ENCODE measurements around the gene WDR91. TPM values are rescaled to one million over a fixed set of nuclear protein-coding genes. Genes with fewer than 3 reads are reported as not detected.

The WDR91 gene
- total RNA-seq, 1 donor from 2014 or later, result 14.5 TPM

DNA sequence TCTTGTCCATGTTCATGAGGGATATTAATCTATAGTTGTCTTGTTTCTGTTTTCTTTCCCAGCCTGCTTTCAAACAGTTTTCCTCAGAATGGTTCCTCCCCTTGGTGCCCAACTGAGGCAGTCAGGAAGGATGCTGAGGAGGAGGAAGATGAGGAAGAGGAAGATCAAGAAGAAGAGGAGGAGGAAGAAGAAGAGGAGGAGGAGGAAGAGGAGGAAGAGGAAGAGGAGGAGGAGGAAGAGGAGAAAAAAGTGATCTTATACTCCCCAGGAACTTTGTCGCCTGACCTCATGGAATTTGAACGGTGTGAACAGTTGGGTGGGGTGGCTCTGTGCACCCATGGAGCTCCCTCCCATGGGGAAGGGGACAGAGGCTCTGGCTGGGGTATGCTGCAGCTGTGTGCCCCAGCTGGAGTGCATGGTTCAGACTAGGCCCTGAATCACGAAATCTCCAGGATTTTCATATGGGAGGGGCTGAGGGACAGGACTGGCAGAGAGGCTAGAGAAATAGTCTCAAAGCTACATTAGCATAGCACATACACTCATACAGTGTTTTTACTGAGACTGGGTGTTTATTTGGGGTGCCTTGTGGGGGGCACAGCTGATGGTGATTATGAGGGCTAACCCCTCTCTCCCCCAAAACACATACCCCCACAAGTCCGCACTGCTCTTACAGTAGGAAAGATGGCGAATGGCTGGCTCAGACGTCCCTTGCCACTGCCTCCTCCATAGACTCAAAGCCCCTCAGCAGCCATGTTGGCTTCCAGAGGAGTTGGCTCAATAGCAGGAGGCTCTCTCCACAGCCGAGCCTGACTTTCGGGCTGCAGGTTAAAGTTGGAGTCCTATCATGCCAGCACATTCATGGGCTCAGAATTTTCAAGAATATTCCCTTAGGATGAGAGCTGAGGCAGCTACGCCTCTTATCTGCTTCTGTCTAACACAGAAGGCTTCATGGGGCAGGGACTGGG is 34.2 kb upstream of the WDR91 start:
- Mint-ChIP-seq H3K27me3 (ENCODE audit: low read depth) (peaks cover 3% of the 10 kb centered on the region), H3K27ac (ENCODE audit: unreplicated experiment) (no peak overlapping the region), H3K4me1 (peaks cover 4% of the 10 kb centered on the region), H3K4me3 (no peak overlapping the region), H3K36me3 (ENCODE audit: low read depth) (no peaks in the 10 kb centered on the region), H3K9me3 (no peaks in the 10 kb centered on the region)
- DNase-seq (ENCODE audit: low read depth, low spot score), result no peak
- TF ChIP-seq, protein P1, sequence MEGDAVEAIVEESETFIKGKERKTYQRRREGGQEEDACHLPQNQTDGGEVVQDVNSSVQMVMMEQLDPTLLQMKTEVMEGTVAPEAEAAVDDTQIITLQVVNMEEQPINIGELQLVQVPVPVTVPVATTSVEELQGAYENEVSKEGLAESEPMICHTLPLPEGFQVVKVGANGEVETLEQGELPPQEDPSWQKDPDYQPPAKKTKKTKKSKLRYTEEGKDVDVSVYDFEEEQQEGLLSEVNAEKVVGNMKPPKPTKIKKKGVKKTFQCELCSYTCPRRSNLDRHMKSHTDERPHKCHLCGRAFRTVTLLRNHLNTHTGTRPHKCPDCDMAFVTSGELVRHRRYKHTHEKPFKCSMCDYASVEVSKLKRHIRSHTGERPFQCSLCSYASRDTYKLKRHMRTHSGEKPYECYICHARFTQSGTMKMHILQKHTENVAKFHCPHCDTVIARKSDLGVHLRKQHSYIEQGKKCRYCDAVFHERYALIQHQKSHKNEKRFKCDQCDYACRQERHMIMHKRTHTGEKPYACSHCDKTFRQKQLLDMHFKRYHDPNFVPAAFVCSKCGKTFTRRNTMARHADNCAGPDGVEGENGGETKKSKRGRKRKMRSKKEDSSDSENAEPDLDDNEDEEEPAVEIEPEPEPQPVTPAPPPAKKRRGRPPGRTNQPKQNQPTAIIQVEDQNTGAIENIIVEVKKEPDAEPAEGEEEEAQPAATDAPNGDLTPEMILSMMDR (conservative IDR thresholded peaks at IDR 0.05), result no peak

DNA sequence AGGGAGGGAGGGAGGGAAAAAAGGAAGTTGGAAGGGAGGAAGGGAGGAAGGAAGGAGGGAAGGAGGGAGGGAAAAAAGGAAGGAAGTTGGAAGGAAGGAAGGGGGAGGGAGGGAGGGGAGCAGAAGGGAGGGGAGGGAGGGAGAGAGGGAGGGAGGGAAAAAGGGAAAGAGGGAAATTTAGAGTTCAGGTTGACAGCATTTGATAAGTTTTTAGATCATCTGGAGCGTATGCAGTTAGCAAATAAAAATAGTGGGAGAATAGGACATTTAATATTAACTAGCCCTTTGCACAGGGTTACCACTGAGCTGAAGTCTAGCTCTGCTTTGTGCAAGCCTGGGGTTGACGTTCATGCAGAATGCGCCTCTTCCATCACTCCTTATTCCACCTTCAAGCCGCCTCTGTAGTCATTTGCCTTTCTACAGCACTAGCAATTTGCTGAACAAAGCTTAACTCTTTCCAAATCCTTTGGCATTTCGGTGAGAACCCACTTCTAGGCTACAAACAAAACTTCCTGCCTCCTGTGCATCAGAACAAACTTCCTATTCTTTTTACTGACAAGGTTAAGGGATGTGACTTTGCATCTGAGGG is 30.9 kb upstream of the WDR91 start:
- H3K4me1 Mint-ChIP-seq, result peaks cover 4% of the 10 kb centered on the region
- no peak for DNase-seq (ENCODE audit: low read depth, low spot score)
- H3K4me3 Mint-ChIP-seq, result no peak overlapping the region
- no peaks in the 10 kb centered on the region for H3K9me3 Mint-ChIP-seq
- H3K27me3 Mint-ChIP-seq (ENCODE audit: low read depth), result peaks cover 3% of the 10 kb centered on the region
- no peaks in the 10 kb centered on the region for H3K36me3 Mint-ChIP-seq (ENCODE audit: low read depth)
- H3K27ac Mint-ChIP-seq (ENCODE audit: unreplicated experiment), result no peak overlapping the region
- TF ChIP-seq, protein P1 (conservative IDR thresholded peaks at IDR 0.05), result no peak

DNA sequence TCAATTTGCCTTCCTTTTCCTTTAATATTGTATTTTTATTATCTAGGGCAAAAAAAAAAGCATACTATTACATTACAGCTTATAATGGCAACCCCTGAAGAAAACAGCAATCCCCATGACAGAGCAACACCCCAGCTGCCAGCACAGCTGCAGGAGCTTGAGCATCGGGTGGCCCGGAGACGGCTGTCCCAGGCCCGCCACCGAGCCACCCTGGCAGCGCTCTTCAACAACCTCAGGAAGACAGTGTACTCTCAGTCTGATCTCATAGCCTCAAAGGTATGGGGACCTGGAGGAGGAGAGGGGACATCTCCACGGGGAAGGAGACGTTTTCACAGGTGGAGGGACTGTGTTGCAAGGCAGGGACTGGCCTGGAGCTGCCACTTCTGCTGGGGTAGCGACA is 29.1 kb upstream of the WDR91 start:
- Mint-ChIP-seq H3K4me1 (peaks cover 4% of the 10 kb centered on the region), H3K27ac (ENCODE audit: unreplicated experiment) (no peak overlapping the region), H3K9me3 (no peaks in the 10 kb centered on the region), H3K27me3 (ENCODE audit: low read depth) (peaks cover 3% of the 10 kb centered on the region), H3K4me3 (no peak overlapping the region), H3K36me3 (ENCODE audit: low read depth) (no peaks in the 10 kb centered on the region)
- TF ChIP-seq, protein P1 (conservative IDR thresholded peaks at IDR 0.05), result no peak
- no peak for DNase-seq (ENCODE audit: low read depth, low spot score)

DNA sequence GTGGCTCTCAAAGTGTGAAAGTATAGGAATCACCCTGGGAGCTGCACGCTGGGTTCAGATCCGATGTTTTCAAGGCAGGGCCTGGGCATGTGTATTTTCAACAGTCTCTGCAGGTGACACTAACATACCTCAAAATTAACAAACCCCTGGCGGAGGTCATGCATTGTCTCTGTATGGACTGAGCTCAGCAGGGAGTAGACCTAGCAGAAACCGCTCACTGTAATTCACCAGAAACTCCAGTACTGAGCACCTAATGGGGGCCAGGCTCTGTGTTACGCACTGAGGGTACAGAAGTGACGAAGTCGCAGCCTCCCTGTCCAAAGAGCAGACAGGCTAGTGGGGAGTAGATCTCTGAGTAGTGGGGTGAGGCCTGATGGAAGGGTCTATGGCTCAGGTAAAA is 27.9 kb upstream of the WDR91 start:
- TF ChIP-seq, protein P1 (conservative IDR thresholded peaks at IDR 0.05), result no peak
- Mint-ChIP-seq H3K4me3 (no peak overlapping the region), H3K36me3 (ENCODE audit: low read depth) (no peaks in the 10 kb centered on the region), H3K27me3 (ENCODE audit: low read depth) (peaks cover 3% of the 10 kb centered on the region), H3K4me1 (peaks cover 4% of the 10 kb centered on the region), H3K27ac (ENCODE audit: unreplicated experiment) (no peak overlapping the region), H3K9me3 (no peaks in the 10 kb centered on the region)
- DNase-seq (ENCODE audit: low read depth, low spot score), result no peak

DNA sequence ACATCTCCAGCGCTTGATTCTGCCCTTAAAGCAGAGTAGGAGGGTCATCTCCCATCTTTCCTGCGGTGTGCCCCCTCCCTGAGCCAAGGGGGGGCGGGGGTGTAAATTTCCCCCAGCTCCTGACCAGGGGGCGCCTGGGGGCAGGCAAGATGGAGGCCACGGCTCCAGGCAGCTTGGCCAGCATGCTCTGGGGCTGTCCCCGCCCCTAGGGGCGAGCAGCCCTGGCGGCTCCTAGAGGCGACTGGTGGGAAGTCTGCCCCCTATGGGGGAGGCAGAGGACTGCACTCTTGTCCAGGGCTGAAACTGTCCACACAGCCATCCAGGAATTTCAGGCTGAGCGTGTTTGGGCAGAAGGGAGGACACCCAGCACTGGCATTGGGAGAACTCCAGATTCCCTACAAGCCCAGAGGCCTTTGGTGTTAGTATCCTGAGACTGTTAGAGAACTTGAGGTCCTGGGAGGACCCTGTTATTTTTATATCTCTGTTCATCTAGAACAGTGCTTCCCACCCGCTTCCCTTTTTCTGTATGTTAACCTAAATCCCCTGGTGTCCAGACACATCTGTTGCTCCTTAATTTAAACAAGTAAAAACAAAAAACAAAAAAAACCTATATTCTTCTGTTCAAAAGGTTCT is 26.9 kb upstream of the WDR91 start:
- TF ChIP-seq, protein P1 (conservative IDR thresholded peaks at IDR 0.05), result peak; percentile 54
- Mint-ChIP-seq H3K27ac (ENCODE audit: unreplicated experiment) (no peak overlapping the region), H3K4me3 (no peak overlapping the region), H3K36me3 (ENCODE audit: low read depth) (no peaks in the 10 kb centered on the region), H3K9me3 (no peaks in the 10 kb centered on the region), H3K4me1 (peaks cover 4% of the 10 kb centered on the region), H3K27me3 (ENCODE audit: low read depth) (no peaks in the 10 kb centered on the region)
- DNase-seq (ENCODE audit: low read depth, low spot score), result no peak

Measured in neural crest cell (in vitro differentiated cells).